Stimulated activated CD8-positive, alpha-beta memory T cell treated with anti-CD3 and anti-CD28 coated beads, Interleukin-7, amount 100 ng/mL, for 1 hour (primary cell): Measurements from ENCODE around the gene MYO5C.

Experiments used
- DNase-seq, 2 donors: peaks; one replicate each; pipeline ENCODE4 v3.0.0-alpha.2; 2020; ENCODE audit warnings: low read depth in 2 of 2

Gene MYO5C

GRCh38 chr15:52208306-52208946 is 87.2 kb downstream of the MYO5C start:
- DNase-seq, result peak; percentile 38 to 59

- DNase-seq, result no peak
Measured at GRCh38 chr15:52207191-52207590, 88.4 kb downstream of the MYO5C start.

GRCh38 chr15:52206446-52206845 is 89.2 kb downstream of the MYO5C start:
- DNase-seq, result no peak

GRCh38 chr15:52204657-52205056 is 90.9 kb downstream of the MYO5C start:
- no peak for DNase-seq

GRCh38 chr15:52200831-52201365 is 94.7 kb downstream of the MYO5C start:
- DNase-seq, result no peak

GRCh38 chr15:52199271-52199670 is 96.3 kb downstream of the MYO5C start:
- no peak for DNase-seq

GRCh38 chr15:52196891-52197290 is 98.7 kb downstream of the MYO5C start:
- DNase-seq, result no peak

- DNase-seq, result no peak
Measured at GRCh38 chr15:52193791-52194190, 101.8 kb downstream of the MYO5C start.

GRCh38 chr15:52193321-52193720 is 102.3 kb downstream of the MYO5C start:
- no peak for DNase-seq

- DNase-seq, result no peak
Measured at GRCh38 chr15:52191207-52191606, 104.4 kb downstream of the MYO5C start, which contains the start of gene GNB5. Gene GNB5 (minus strand): TSS chr15:52191392. CDS start chr15:52184676, 6,716 bp downstream.

- no peak for DNase-seq
Measured at GRCh38 chr15:52186651-52187486, 108.7 kb downstream of the MYO5C start.

- no peak for DNase-seq
Measured at GRCh38 chr15:52185151-52185561, 110.4 kb downstream of the MYO5C start.

GRCh38 chr15:52184721-52185120 is 110.9 kb downstream of the MYO5C start:
- DNase-seq, result no peak

- no peak for DNase-seq
Measured at GRCh38 chr15:52183562-52184173, 111.9 kb downstream of the MYO5C start.

GRCh38 chr15:52181938-52182780 is 113.4 kb downstream of the MYO5C start:
- DNase-seq, result no peak

- no peak for DNase-seq
Measured at GRCh38 chr15:52180851-52181450, 114.7 kb downstream of the MYO5C start.

GRCh38 chr15:52180196-52180835 is 115.3 kb downstream of the MYO5C start:
- no peak for DNase-seq

GRCh38 chr15:52179278-52180195 is 116.1 kb downstream of the MYO5C start:
- peak; percentile 69 to 72 for DNase-seq

GRCh38 chr15:52178765-52179164 is 116.8 kb downstream of the MYO5C start:
- no peak for DNase-seq
